ENCODE data around the gene ATP9A.

The ATP9A gene

DNA sequence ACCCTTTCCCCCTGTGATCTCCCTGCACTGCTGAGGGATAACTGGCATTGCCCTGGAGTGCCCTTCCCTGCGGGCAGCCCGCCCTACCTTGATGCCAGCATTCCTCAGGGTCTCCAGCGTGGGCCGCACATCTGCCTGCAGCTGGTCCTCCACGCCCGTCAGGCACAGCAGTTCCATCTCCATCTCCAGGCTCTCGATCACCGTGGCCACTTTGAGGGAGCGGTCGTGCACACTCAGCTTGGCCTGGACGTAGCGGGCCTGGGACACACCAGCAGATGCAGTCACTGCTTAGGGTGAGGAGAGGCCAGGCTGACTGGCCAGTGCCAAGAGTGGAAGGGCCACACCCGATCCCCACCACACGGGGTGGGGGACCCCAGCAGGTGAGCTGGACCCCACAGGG lies 143.1 kb downstream of the ATP9A start:
- DNase-seq: no peak

DNA sequence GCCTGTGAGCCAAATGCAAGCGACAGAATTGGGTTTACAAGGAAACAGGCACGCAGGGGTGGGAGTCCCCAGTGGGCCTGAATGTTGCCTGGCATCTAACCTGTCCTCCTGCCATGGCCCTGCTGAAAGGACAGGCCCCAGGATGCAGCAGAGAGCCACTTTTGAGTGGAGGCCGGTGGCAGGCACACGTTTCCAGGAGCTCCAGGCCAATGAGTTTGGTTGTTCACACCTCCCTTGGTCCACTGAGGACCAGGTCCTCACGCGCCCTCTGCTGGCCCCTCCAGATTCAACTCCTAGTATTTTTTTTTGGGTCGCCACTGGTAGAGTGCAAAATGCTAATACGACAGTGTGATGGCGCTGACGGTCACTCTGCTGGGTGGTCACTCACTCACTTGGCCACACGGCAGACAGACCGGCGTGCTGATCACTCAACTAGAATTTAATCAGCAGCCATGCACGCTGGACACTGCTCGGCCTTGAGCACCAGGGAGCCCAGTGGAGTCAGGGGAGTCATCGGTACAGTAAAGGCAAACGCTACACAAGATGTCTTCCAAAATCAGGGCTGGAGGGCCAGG lies 143.9 kb downstream of the ATP9A start:
- peak; percentile 9 to 10 for DNase-seq

DNA sequence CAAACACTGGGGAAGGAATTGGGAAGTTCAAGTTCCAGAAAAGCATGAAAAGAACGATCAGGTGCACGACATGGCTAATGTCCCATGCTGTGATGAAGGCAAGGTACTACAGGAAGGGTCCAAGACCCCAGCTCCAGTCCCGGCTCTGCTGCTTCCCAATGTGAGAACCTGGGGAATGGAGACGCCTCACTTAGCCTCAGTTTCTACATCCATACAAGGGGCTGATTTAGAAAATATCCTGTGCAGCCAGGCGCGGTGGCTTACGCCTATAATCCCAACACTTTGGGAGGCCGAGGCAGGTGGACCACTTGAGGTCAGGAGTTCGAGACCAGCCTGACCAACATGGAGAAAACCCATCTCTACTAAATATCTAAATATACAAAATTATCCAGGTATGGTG lies 144.9 kb downstream of the ATP9A start:
- no peak for DNase-seq

DNA sequence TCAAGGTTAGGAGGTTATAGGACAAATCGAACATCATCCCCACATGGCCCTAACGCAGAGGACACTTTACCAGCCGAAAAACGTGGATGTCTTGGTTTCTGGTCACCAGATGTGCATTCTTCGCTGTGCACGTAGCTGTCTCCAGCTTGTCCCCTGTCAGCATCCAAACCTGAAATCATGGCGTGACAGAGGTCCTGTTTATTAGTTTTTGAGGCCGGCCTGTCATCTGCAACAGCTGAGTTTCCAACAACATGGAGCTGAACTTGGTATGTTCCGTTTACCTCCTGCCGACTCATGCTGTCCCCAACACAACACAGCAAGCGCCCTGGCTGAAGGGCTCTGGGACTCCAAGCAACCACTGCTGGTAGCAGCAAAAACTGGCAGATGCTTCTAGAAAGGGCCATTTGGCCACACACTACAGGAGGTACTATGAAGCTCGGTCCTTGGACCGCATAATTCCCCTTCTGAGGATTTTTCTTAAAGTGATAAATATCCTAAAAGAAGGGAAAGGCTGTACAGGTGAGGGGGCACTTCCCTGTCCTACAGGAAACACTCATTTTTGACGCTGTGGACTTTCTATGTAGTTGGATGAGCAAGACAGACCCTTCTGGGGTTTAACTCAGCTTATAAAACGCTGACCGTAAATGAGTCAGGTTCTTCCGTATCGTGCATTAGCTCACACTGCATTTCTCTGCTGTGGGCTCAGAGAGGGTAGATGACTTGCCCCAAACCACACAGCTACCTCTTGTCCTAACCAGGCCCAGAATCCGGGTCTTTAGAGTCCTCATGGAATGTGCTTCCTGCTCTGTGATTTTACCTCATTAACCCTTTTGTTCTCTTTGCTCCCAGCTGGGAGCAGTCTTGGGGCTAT lies 146.0 kb downstream of the ATP9A start:
- no peak for DNase-seq

DNA sequence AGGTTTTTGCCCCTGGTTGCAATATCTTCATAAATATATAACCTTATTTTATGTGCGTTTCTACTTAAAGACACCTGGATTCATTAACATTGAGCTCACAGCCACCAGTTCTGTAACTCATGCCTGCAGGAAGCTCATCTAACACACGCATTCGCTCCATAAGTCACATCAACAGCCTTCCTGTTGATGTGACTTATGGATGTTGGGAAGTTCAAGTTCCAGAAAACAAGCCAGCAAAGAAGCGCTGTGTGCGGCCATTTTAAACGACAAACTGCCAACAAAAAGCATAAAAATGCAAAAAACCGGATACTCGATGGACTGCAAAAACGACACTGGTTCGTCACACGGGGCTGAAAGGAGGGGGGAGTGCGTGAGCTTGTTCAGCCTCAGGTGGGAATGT lies 147.8 kb downstream of the ATP9A start:
- DNase-seq: no peak

DNA sequence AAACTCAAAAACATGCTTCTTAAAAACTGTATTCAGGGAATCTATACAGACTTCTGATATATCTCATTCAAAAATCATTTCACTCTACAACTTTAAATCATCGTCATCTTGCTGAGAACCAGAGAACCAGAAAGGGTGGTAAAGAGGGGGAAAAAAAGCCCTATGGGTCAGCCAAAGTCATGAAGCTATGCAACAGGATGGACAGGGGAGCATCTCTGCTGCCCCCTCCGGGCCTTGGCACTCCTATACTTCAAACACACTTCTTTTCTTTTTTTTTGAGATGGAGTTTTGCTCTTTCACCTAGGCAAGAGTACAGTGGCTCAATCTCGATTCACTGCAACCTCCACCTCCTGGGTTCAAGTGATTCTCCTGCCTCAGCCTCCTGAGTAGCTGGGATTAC lies 152.1 kb downstream of the ATP9A start:
- DNase-seq: no peak

DNA sequence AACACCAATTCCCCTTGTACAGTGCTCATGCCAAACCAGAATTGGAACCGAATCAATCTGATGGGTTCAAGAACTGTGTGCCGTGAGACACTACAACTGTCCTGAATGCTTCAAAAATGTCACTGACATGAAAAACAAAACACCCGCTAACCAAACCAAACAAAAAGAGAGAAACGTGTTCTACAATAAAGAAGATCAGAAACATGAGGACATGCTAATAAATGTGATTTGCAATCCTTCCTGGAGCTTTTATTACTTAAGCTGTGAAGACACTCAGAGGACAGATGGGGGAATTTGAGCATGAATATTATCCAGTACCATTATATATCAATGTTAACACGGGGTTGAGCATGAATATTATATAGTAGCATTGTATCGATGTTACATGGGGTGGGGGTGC lies 153.5 kb downstream of the ATP9A start:
- no peak for DNase-seq

DNA sequence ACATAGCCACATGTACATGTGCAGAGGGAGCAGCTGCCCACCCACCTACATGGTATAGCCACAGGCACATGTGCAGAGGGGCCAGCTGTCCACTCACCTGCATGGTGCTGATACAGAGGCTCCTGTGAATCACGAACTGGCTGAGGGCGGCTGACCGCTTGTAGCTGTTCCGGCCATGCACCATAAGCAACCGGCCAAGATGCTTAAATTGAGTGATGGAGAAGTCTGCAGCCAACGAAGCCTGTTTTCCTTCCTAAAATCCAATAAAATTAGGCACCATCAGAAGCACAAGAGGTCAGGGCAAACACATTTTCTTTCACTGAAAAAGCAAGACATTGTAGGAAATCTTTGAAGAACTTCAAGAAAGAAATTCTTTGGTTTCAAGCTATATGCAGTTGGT lies 154.6 kb downstream of the ATP9A start:
- DNase-seq: no peak

DNA sequence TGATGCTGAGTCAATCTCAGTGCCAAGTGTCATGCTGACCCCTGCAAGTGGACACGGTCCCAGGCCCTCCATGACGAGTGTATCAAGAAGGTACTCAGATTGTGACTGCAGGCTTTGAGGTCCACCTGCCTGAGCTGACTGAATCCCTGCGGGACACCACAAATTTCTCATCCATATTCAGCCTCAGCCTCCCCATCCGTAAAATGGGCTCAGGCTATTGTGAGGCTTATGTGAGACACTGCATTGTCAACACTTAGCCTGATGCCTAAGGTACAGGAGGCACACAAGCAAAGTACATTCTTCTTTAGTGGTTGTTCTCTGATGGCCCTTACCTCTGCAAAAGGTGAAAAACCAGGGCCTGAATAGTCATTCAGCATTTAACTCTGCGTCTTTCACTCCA lies 155.3 kb downstream of the ATP9A start:
- no peak for DNase-seq

DNA sequence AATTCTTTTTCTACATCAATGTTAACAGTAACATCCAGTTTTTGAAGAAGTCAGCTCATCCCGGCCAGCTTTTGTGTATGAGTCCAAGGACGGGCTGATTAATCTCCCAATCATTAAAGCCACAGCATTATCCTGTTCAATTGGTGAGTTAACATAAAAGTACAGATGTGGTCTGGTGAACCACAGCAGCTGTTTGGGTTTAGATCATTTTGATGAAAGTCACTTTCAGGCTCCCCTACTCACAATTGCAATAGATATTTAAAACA lies 156.6 kb downstream of the ATP9A start:
- no peak for DNase-seq

DNA sequence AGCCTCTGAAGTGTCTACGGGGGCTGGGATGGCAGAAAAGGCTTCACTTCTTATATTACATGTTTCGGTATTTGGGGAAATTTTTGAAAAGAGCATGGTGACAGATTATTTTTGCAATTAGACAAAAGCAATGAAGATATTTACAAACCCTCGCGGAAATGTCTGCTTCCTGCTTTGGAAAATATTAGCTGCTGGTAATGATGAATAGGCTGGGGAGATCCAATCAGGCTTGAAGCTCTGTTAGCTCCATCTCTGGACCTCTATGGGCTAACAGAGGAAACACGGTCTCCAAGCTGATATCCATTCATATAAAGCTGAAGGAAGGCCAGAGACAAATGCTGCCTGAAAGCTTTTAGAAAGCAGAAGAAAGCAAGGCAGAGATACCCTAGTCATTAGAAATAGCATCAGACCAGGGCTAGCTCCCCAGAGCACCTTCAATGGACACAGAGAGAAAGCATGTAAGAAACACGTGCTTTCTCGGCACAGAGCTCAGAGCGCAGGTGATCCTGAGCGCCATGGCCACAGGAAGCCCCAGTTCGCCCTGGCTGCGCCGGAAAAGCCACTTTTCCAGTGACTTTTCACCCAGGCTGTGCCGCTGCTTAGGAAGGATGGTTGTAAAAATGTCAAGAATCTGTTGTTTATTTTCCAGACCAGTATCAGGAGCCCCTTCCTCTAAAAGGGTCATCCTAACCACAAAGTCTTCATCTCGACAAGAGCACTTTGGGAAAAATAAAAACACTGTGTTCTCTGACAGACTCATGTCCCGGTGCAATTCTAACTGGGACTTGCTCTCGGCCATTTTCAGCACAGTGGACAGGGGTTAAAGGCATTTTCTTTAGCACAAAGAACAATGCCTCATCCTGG lies 157.2 kb downstream of the ATP9A start:
- DNase-seq: no peak

DNA sequence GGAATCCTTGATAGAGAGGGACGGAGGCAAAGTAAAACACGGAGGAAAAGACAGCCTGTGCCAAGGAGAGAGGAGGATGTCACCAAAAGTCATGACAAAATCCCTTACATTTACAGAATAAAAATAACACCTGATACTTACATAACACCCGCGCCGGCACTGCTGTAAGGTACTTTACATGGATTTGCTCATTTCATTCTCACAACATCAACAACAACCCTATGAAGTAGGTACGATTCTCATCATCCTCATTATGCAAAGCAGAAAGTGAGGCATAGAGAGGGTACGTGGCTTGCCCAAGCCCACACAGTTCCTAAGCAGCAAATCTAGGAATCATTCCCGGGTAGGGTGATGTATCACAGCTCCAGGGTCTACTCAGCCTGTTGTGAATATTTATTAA lies 158.1 kb downstream of the ATP9A start:
- no peak for DNase-seq

DNA sequence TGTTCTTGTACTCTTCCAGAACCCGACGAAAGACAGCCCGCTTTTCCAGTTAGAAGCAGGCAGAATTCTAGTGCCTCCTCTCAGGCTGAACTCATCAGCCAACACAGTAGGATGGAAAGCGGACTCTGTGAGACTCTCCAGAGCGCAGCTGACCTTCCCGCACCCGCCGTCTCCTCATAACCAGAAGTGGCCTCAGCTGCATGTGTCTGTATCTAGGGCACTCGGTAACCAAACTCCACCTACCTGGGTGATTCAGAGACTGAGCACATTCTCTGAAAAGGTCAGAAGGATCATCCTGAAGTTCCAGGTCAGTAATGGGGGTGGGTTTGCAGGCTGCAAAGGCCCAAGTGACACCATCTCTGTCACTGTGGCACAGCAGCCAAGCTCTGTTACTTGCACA lies 158.9 kb downstream of the ATP9A start:
- no peak for DNase-seq

DNA sequence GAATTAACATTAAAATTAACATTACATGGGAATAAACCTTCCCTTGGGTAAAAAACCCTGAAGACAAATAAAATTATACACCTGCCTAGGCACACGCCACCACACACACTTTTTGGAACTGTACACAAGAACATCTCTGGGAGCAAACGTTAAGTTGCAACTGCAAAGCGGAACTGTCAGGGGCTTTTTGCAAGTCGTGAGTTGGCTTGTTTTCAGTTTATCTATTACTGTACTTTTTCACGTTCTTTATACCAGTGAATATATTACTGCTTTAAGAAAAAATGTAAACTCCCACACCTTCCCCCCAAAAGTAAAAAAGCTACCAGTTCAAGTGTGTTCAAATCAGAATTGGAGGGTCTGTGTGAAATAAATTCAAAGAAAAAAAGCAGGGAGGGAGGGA lies 160.1 kb downstream of the ATP9A start:
- no peak for DNase-seq

DNA sequence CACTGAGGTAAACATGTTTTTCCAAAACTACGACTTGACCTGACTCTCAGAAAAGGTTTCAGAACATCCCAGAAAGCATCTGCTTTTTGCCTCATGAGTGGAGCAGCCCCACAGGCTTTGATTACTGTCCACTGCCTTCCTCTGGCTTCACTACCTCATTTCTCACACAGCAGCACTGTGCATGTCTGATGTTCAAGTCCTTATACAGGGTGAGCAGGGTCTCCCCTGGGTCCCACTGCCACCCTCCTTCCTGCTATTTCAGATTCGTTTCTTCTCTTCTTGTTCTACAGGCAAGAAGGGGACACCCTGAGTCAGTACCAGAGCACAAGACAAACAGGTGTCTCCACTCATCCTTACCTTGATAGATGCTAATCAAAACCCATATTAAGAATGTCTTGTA lies 161.0 kb downstream of the ATP9A start:
- no peak for DNase-seq

DNA sequence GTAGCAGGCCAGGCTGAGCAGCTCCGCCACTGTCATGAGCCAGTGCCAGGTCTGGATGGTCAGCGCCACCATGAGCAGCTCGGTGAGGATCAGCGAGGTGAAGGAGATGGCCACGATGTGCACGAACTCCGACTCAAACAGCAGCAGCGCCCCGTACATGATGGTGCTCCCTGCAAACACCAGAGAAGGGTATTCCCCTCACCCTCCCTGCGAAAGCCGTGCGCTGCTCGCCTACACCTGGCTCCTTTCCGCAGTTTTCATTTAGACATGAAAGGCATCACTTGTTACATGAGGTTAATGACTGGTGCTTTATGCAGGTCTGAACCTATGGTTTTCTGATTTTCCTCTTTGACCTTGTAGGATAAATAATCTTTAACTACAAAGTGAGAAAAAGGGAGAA lies 163.3 kb downstream of the ATP9A start:
- no peak for DNase-seq

DNA sequence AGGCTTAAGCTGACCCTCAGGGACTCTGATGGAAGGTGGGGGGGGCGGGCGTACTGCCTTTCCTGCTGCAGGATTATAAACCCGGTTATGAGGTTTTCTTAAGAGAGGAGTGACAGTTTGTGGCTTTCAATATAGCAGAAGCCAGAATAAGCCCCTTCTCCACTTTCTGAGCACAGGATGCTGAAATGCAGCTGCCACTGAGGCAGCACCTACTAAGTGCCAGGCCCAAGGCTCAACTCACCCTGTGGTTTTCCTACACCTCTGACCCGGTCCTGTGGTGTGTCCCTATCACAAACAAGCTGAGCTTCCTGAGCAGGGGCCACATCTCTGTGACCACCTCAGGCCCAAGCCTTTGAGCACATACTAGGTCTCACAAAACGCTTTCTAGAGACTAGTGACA lies 166.1 kb downstream of the ATP9A start:
- DNase-seq: no peak

DNA sequence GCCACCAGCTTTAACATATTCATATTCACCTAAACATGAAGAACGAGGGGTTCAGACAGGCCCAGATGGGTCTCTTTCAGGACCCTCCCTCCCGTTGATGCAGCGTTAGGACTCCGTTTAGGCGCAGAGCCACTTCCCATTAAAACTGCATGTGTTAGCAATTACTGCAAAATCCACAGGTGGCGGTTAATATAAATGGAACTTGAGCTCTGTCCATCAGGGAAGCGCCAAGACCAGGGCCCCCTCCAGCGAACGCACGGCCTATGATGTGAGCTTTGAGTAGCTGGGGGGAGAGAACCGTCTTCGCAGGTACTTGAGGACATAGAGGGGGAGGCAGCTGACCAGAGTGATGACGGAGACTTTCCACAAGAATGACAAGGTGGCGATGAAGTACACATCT lies 167.2 kb downstream of the ATP9A start:
- no peak for DNase-seq

DNA sequence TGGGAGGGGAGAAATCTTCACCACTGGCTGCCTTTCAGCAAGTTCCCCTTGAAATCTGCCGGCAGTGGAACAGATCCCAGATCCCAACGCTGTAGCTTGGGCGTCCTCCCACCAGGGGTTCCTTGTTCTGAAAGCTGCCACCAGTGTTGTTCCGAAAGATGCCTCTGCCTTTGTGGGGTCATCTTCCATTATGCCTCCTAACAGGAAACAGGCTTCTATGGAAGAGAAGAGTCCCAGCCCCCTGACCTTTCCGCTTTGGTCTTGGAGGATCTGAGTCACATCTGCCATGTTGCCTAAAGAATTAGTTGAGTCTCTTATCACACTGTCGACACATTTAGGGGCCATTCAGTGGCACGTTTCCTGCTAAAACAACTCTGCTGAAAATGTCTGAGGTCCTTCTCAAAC lies 168.2 kb downstream of the ATP9A start:
- no peak for DNase-seq

DNA sequence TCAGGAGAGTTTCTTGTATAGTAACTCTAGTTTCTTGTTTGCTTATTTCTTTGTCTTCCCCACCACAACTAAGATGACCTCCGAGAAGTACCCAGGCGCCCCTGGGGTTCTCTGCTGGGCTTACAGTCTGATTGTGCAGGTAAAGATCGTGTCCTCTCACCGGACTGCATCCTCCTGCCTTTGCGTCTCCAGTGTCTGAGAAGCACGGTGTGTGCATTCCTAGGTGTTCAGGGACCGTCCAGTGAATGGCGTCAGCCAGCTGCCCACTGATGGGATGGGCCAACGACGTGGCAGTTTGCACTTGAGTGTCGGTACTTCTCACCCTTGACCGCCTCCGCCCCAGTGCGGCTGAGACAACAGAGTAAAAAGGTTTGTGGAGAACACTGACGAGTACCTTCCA lies 169.6 kb downstream of the ATP9A start:
- no peak for DNase-seq

DNA sequence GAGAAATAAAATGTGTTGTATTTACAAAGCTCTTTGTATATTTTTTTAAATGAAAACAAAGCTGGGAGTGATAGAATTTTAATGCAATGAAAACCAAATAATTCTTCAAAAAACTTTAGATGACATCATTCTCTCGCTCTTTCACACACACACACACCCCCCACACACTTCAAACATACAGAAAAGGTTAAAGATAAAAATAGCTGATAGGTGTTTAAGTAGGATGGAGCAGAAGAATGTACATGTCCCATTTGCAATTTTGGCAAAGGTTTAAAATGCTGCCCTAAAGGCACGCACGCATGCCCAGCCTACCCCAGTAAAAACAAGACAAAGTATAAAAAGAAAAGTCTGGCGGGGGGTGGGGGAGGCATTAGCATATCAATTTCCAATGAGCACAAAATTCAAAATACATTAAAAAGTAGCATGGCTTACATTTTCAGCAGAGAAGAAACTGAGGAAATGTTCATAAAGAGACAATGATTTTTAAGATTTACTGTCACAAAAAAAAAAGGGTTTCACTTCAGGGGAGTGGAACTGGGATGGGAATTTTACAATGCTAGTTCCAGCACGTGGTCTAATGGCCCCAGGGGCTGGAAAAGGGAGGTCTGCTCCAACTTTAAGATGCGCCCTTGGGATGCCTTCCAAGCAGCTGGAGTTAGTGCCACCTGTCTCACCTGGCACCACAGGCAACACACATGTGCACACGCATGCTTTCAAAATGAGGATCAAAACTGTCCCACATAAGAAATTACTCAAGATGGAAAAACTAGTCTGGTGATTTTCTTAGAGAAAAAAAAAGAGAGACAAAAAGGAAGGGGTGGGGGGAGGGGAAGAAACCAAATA lies 170.6 kb downstream of the ATP9A start:
- DNase-seq: no peak

DNA sequence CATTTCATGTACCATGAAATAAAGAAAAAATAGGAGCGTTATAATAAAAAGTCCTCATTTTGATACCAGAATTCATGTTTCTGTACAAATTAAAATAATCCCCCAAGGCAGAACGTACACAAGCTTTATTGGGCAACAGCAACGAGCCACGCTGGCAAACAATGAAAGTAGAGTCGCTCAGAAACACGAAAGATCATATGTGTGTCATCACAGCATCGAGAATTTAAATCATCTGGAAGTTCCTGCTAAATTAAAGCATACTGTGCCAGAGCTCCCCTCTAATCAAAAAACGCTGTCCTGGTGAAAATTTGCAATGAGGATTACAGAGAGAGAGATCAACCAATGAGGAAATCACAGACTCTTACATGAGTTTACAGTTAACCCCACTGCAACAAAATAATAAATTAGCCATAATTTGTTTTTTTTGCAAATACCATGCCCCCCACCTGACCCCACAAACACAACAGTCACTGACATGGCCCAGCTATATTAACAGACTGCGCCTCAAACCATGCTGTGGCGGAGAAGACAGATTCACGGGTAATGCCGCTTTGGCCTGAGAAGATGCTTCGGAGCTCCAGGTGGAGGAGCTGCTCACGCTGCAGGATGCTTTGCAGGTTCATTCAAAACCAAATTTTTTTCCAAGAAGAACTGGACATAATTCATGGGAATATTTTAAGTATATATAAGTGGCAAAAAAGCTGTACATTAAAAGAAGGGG lies 171.4 kb downstream of the ATP9A start:
- no peak for DNase-seq

DNA sequence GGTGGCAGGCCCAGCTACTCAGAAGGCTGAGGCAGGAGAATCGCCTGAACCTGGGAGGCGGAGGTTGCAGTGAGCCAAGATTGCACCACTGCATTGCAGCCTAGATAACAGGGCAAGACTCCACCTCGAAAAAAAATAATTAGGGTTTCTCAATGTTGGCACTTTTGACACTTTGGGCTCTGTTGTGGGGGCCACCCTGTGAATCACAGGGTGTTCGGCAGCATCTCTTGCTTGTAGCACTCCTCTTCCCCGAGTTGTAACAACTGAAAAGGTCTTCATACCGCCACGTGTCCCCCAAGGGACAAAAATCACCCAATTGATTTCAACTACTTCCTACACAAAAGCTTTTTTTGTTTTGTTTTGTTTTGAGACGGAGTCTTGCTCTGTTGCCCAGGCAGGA lies 172.4 kb downstream of the ATP9A start:
- DNase-seq: no peak
